Neural progenitor cell (in vitro differentiated cells): ENCODE data around the gene ZNF516.

Source experiments
- EZH2 ChIP-seq: fragments of 200-600 bp; sonication (generic); IDR thresholded peaks from 2 replicates; pipeline ENCODE4 v1.6.1; 2017; ENCODE audit warnings: antibody characterized with exemption, mild to moderate bottlenecking, moderate library complexity
- EZH2phosphoT487 ChIP-seq: fragments of 200-600 bp; sonication (generic); IDR thresholded peaks from 2 replicates; pipeline ENCODE4 v1.6.1; 2017; ENCODE audit warnings: antibody characterized with exemption
- TF ChIP-seq, protein P1 (sequence below): fragments of 200-600 bp; sonication (generic); IDR thresholded peaks from 2 replicates; pipeline ENCODE4 v1.5.1; 2017; ENCODE audit warnings: antibody characterized with exemption, mild to moderate bottlenecking

DNA sequence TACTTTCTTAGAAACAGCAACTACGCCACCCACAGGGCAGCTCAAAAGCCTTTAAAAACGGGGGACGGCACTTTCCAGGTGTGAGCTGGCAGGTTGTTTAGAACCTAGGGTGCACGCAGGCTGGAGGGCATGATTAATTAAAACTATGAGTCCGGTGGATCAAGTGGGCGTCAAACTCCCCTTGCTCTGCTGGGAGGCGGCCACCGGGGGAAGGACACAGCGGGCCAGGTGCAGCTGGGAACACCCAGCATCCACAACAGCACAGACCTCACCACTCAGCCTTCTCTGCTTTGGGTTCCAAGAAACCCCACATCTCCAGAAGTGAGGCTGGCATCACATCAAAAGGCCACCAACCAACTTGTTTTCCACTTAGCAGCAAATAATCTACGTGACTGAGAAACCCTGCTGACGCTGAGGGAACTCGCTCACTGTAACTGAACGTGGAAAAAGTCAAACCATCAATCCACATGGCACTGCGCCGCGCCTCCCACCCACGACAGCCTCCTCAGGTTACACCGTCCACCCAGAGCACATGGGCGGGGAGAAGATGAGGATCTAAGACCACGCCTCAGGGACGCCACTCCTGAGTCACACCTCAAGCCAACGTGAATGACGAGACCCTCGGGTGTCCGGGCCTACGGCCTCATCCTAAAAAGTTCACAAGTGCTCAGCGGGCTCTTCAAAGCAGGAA is 118.2 kb downstream of the ZNF516 start:
- TF ChIP-seq, protein P1, sequence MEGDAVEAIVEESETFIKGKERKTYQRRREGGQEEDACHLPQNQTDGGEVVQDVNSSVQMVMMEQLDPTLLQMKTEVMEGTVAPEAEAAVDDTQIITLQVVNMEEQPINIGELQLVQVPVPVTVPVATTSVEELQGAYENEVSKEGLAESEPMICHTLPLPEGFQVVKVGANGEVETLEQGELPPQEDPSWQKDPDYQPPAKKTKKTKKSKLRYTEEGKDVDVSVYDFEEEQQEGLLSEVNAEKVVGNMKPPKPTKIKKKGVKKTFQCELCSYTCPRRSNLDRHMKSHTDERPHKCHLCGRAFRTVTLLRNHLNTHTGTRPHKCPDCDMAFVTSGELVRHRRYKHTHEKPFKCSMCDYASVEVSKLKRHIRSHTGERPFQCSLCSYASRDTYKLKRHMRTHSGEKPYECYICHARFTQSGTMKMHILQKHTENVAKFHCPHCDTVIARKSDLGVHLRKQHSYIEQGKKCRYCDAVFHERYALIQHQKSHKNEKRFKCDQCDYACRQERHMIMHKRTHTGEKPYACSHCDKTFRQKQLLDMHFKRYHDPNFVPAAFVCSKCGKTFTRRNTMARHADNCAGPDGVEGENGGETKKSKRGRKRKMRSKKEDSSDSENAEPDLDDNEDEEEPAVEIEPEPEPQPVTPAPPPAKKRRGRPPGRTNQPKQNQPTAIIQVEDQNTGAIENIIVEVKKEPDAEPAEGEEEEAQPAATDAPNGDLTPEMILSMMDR = no peak
- TF ChIP-seq EZH2 (no peak), EZH2phosphoT487 (no peak)
